Colonic mucosa (tissue), 4 donors: Measurements from ENCODE around the gene CDC123. TPM values are rescaled to one million over a fixed set of nuclear protein-coding genes. Genes with fewer than 3 reads are reported as not detected.

Experiments used
- DNase-seq: peaks from one replicate; pipeline ENCODE4 v3.0.0-alpha.2; 2020
- H3K27ac ChIP-seq: fragments of 200-600 bp; one replicate; pipeline ENCODE4 v1.8.0; 2021
- H3K27me3 ChIP-seq: fragments of 200-600 bp; one replicate; pipeline ENCODE4 v1.8.0; 2021
- H3K36me3 ChIP-seq: fragments of 200-600 bp; one replicate; pipeline ENCODE4 v1.8.0; 2021
- H3K4me1 ChIP-seq: fragments of 200-600 bp; one replicate; pipeline ENCODE4 v1.8.0; 2021; ENCODE audit warnings: mild to moderate bottlenecking
- H3K4me3 ChIP-seq: fragments of 200-600 bp; one replicate; pipeline ENCODE4 v1.8.0; 2021
- H3K9ac ChIP-seq, 2 donors: one replicate each; pipeline ENCODE4 v1.7.0; 2013; ENCODE audit warnings: control low read depth in 2 of 2, low read depth in 2 of 2, low read length in 2 of 2
- H3K9me3 ChIP-seq: fragments of 200-600 bp; one replicate; pipeline ENCODE4 v1.8.0; 2021
- CTCF ChIP-seq: fragments of 200-600 bp; IDR thresholded peaks from one replicate; pipeline ENCODE4 v1.8.0; 2022; ENCODE audit warnings: antibody characterized with exemption, mild to moderate bottlenecking
- intact Hi-C: fragments of 100-400 bp; cut with DNase I; formaldehyde crosslinking; loops from one replicate; pipeline ENCODE4 v1.14.1; 2022
- total RNA-seq, 2 donors: library from RNA; stranded (reverse); fragmentation: NEBNext Ultra II Directional in 1 of 2; extraction: Animal tissue kit (Norgen Biotek cat#: 25700) in 1 of 2; gene quantifications; one replicate each; pipeline ENCODE4 v1.2.1, GENCODE V29; 2021
- donor health status: healthy.
- donor health status: DM: no; HTN: no; CAD: no.
- donor health status: DM: no; HTN: no; CAD: no.

CDC123 gene
- total RNA-seq, 2 donors from 2014 or later, result 47.9 to 84.5 TPM

DNA sequence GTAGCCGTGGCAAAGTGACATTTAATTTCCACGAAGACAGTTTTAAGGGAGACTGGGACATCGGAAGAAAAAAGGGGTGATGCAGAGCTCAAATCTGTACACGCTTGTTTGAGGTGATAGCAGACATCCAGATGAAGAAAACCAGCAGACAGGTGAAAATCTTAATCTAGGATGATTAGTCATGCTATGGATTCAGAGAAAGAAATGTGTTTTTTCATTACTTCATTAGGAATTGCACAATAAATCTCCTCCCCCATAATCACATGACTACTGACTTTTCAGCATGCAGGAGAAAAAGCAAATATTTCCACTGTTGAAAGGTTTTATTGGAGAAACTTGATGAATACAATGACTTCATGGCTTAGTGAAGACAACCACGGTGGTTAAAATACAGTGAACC is 2.8 kb upstream of the CDC123 start:
- DNase-seq, result no peak
- Histone ChIP-seq H3K27ac (no peak overlapping the region), H3K9ac (no peak overlapping the region), H3K9me3 (no peaks in the 10 kb centered on the region), H3K27me3 (no peaks in the 10 kb centered on the region), H3K4me3 (no peak overlapping the region), H3K36me3 (no peaks in the 10 kb centered on the region), H3K4me1 (peaks cover 5% of the 10 kb centered on the region)
- intact Hi-C loops, result loop anchor here (5.0 kb wide), 1 partner anchor 201 kb away; no protein-coding TSS in a partner anchor
- no peak for TF ChIP-seq CTCF

DNA sequence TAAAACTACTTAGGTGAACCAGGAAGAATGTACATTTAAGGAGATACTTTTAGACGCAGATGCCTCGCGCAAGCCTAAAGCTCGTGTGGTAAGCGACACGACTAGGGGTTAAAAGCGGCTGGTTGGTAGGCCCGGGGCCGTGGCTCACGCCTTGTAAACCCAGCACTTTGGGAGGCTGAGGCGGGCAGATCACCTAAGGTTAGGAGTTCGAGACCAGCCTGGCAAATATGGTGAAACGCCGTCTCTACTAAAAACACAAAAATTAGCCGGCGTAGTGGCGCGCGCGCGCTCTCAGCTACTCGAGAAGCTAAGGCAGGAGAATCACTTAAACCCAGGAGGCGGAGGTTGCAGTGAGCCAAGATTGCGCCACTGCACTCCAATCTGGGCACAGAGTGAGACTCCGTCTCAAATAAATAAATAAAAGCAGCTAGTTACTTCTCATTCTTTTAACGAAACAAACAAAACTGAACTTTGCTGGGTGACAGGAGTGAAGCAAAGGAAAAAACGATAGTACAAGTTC is 1.2 kb upstream of the CDC123 start:
- TF ChIP-seq CTCF, result no peak
- Histone ChIP-seq H3K9me3 (no peaks in the 10 kb centered on the region), H3K9ac (peak overlapping the region; percentile 66 to 98), H3K27me3 (no peaks in the 10 kb centered on the region), H3K4me1 (peaks cover 5% of the 10 kb centered on the region), H3K4me3 (peak overlapping the region; percentile 94), H3K36me3 (no peaks in the 10 kb centered on the region), H3K27ac (peak overlapping the region; percentile 91)
- intact Hi-C loops, result loop anchor here (2.0 to 5.0 kb wide), 2 partner anchors 18 to 203 kb away; no protein-coding TSS in a partner anchor
- peak; percentile 54 for DNase-seq

- H3K4me1 ChIP-seq, result peaks cover 5% of the 10 kb centered on the region
- intact Hi-C loops, result loop anchor here (2.0 kb wide), 1 partner anchor 18 kb away; no protein-coding TSS in a partner anchor
- no peak for TF ChIP-seq CTCF
Observed at GRCh38 chr10:12195281-12195602, 746 bp upstream of the CDC123 start.

DNA sequence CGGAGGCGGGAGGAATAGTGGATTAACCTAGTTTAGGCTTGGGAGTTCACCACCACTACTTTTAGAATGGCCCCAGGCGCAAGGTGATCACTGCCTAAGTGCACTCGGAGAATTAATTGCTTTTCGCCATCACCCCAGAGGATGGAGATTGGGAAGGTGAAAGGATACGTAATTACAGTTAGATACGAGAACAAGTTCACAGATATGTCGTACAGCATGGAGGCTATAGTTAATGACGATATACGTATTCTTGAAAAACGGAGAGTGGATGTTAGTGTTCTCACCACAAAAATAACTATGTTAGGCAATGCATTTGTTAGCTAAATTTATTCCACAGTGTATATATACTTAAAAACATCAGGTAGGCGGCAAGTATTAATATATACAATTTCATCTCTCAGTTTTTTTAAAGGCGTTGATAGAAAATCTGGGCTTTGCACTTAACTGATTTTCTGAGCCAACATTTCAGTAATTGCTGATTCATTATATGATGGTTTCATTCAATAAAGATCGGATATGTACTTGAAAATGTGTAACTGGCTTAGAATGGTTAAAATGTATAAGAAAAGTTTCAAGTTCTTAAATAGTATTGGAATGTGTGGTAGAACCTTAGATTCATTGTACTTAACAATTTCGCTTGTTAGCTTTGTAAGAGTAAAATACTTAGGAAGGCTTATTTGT is 683 bp downstream of the CDC123 start:
- Histone ChIP-seq H3K27ac (peak overlapping the region; percentile 91), H3K9me3 (no peaks in the 10 kb centered on the region), H3K4me1 (peaks cover 5% of the 10 kb centered on the region), H3K4me3 (peak overlapping the region; percentile 94), H3K9ac (peak overlapping the region; percentile 66 to 98), H3K36me3 (no peaks in the 10 kb centered on the region), H3K27me3 (no peaks in the 10 kb centered on the region)
- DNase-seq, result no peak
- TF ChIP-seq CTCF, result no peak
- intact Hi-C loops, result no loop called here

More at GRCh38 chr10:12195281-12195602, 746 bp upstream of the CDC123 start:
- no peak for DNase-seq
- Histone ChIP-seq H3K27ac (peak overlapping the region; percentile 91), H3K36me3 (no peaks in the 10 kb centered on the region), H3K9ac (peak overlapping the region; percentile 66 to 98), H3K27me3 (no peaks in the 10 kb centered on the region), H3K9me3 (no peaks in the 10 kb centered on the region), H3K4me3 (peak overlapping the region; percentile 94)

- H3K4me3 ChIP-seq, result no peak overlapping the region
- H3K9ac ChIP-seq, result no peak overlapping the region
- intact Hi-C loops, result no loop called here
- no peak for TF ChIP-seq CTCF
- H3K27me3 ChIP-seq, result no peaks in the 10 kb centered on the region
- no peaks in the 10 kb centered on the region for H3K9me3 ChIP-seq
- no peak overlapping the region for H3K27ac ChIP-seq
- no peak for DNase-seq
- H3K36me3 ChIP-seq, result no peaks in the 10 kb centered on the region
- H3K4me1 ChIP-seq, result peaks cover 5% of the 10 kb centered on the region
Observed at GRCh38 chr10:12198156-12198555, 2.2 kb downstream of the CDC123 start.
